Liver (tissue), 3 donors: ENCODE results near the gene MYO7B.

Source experiments
- GABPA ChIP-seq, 2 donors: IDR thresholded peaks in 1 of 2; conservative IDR thresholded peaks in 1 of 2; 2 replicates each; pipeline ENCODE4 v1.6.1; 2016; ENCODE audit warnings: antibody characterized with exemption in 2 of 2, mild to moderate bottlenecking in 1 of 2, moderate library complexity in 1 of 2
- RXRA ChIP-seq, 2 donors: IDR thresholded peaks; 2 replicates each; pipeline ENCODE4 v1.6.1; 2017 to 2018; ENCODE audit warnings: antibody characterized with exemption in 2 of 2, mild to moderate bottlenecking in 1 of 2
- TF ChIP-seq, protein P1 (sequence below): fragments of 150-350 bp; IDR thresholded peaks from 2 replicates; pipeline ENCODE4 v1.5.1; 2017; ENCODE audit warnings: improper control_type of control experiment, low read depth, low read length; ENCODE audit not compliant: missing input control
- TF ChIP-seq, protein P2 (sequence below): IDR thresholded peaks from 2 replicates; pipeline ENCODE4 v1.6.1; 2016; ENCODE audit warnings: antibody characterized with exemption
- donor health status: healthy.
- donor health status: healthy.

DNA sequence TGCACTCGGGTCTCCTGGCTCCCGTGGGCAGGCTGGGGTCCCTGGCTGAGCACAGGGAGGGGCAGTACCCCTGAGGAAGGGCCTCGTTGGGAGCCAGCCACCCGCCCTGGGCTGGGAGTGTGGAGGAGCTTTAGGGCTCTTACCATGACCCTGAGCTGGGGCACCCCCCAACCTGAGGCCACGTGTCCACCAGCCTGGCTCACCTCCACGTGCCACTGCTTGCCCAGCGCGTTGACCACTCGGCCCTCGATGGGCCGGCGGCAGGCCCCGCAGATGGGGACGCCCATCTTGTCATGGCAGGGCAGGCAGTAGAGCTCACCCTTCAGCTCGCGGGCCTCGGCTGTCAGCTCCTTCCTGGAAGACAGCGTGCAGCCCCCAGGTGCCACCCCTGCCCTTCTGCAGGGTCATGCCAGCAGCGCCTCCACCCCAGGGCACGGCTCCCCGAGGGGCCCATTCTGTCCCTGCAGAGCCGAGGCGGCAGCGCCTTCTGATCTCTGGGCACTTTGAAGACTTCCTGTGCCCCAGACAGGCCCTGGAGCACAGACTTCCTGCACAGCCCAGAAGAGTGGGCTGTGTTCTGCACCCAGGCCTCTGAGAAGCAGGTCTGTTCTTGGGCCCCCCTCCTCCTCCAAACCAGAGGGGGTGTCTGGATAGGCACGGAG, 106.5 kb downstream of the MYO7B start:
- TF ChIP-seq, protein P1, sequence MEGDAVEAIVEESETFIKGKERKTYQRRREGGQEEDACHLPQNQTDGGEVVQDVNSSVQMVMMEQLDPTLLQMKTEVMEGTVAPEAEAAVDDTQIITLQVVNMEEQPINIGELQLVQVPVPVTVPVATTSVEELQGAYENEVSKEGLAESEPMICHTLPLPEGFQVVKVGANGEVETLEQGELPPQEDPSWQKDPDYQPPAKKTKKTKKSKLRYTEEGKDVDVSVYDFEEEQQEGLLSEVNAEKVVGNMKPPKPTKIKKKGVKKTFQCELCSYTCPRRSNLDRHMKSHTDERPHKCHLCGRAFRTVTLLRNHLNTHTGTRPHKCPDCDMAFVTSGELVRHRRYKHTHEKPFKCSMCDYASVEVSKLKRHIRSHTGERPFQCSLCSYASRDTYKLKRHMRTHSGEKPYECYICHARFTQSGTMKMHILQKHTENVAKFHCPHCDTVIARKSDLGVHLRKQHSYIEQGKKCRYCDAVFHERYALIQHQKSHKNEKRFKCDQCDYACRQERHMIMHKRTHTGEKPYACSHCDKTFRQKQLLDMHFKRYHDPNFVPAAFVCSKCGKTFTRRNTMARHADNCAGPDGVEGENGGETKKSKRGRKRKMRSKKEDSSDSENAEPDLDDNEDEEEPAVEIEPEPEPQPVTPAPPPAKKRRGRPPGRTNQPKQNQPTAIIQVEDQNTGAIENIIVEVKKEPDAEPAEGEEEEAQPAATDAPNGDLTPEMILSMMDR = no peak
- TF ChIP-seq GABPA (IDR thresholded peaks at IDR 0.05 in 1 of 2, conservative IDR thresholded peaks at IDR 0.05 in 1 of 2) = no peak
- no peak for TF ChIP-seq RXRA (IDR thresholded peaks at IDR 0.05)
- TF ChIP-seq, protein P2, sequence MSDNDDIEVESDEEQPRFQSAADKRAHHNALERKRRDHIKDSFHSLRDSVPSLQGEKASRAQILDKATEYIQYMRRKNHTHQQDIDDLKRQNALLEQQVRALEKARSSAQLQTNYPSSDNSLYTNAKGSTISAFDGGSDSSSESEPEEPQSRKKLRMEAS = no peak
